GM21423 (cell line): ENCODE data around the gene MS4A7.
A peak's percentile ranks its signal among the peaks of the same experiment; 100 is the strongest.
"Not testable (repeated sequence)": the region's sequence is repeated elsewhere in the genome, so short reads cannot be mapped to it uniquely, and the experiment has no call there.

Source experiments
- ATAC-seq: cut with Tn5 transposase; IDR thresholded peaks from one replicate; pipeline ENCODE4 v1.9.1; 2021; ENCODE audit warnings: mild to moderate bottlenecking, moderate library complexity; ENCODE audit not compliant: unreplicated experiment

The MS4A7 gene, protein sequence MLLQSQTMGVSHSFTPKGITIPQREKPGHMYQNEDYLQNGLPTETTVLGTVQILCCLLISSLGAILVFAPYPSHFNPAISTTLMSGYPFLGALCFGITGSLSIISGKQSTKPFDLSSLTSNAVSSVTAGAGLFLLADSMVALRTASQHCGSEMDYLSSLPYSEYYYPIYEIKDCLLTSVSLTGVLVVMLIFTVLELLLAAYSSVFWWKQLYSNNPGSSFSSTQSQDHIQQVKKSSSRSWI

DNA sequence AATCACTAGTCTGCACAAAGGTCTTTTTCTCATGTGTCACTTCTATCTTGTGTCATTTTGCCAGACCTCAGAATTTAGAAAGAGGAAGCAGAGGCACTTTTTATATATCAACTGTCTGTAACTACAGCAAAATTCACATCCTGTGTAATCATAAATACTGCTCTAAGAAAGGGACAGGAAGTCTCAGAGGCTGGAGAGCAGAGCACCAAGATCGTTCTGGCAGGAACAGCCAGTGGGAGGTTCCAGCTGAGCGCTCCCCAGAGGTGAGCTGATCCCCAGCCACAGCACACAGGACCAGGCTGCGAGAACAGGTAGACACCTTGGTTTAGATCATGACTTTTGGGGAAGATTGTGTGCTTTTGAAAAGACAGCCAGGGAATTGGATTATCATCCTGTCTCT lies at the start of gene MS4A7:
MS4A7 (plus strand) TSS at position 179 of the 400 bp plus-strand sequence. CDS start 4,610 bp downstream, outside the sequence.
- peak; percentile 93 for ATAC-seq

DNA sequence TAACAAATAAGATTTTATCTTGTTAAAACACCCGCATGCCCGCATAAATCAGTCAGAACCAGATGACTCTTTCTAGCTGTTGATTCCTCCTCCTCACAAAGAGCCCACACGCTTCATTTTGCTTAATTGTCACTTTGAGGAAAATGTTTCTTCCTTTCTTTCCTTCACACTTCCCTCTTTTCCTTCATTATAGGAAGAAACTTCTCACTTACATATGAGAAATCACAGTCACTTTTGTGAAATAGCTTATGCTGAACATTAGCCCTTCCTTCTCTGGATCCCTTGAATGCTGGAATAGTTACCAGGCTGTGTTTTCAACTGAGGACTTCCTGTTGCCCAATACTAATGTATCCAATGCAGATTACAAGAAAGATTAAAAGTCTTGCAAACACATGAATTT lies 45.5 kb upstream of the MS4A7 start:
- no peak for ATAC-seq

DNA sequence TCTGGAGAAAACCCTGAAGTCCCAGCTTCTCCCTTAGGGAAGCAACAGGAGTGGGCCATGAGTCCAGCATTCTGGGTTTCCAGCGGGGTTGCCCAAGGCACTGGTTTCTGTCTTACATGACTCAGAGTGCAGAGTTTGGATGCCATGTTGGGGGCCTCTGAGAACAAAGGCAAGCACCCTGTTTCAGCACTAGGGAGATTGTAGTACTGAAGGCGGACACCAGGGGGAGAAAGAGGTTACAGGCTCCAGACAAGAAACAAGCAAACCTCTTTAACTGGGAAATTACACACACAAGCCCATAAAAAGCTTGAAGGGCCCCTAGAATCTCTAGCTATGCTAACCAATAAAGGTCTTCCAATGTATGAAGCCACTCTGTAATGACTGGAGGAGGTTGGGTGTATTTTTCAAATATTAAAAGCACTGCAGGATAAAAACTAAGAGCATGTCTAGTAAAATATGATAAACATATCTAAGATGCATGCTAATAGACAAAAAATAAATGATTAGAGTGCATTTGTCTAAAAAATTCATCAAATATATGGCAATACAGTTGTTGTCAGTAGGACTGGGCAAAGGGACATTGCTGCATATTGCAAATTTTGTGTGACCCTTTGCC lies 44.2 kb upstream of the MS4A7 start:
- ATAC-seq, result no peak

DNA sequence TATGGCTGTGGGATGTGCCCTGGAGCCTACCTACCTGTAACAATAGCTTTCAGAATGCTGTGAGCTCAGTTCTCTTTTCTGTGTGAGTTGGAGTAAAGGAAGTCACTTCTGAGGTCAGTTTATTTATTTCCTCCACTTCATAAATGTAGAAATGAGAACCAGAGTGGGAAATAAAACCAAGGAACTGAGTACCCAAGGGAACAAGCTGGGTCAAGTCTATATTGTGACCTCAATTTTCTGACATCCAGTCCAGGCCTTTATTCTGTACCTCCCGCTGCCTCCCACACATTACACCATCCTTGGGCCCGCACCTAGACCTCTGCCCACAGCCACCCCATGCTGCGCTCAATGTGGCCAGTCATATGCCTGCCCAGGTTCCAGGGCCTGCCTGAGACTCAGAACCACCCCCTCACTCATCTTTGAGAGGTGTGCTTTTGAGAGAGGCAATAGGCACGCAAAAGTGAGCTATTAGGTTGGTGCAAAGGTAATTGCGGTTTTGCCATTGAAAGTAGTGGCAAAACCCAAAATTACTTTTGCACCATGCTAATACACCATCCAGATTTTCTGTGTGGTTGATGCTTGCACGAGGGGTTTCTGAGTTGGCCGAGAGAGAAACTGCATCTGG lies 41.5 kb upstream of the MS4A7 start:
- no peak for ATAC-seq

DNA sequence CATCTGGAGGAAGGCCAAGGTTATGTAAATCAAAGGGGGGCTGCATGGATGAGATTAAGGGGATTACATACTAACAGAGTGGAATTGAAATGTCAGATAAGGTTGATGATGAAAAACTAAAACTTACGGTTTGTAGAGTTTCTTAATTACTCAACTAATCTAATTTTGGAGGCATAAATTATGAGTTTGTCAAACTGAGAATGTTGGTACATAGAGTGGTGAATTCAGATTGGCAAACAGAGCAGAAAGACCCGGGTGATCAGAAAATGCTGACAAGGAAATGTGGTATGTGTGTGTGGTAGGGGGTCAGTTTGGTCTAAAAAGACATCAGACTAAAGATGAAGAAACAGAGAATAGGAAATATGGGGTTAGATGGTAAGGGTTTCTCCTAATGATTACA lies 40.3 kb upstream of the MS4A7 start:
- ATAC-seq, result no peak

DNA sequence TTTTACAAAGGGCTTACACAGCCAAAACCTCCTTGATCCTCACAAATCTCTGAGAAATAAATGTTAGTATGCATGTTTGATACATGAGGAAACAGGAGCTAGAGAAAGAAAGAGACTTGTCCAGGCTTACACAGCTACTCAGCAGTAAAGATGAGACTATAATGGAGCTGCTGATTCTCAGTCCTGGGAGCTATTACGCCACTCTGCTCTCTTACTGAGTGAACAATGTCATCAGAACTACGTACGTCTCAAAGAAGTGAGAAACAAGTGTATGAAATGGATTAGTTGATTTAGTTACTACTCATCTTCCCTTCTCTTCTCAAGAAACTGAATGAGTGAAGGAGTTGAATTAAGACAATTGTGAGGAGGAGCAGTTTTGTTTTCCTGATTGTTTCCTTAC lies 39.0 kb upstream of the MS4A7 start:
- ATAC-seq, result no peak

DNA sequence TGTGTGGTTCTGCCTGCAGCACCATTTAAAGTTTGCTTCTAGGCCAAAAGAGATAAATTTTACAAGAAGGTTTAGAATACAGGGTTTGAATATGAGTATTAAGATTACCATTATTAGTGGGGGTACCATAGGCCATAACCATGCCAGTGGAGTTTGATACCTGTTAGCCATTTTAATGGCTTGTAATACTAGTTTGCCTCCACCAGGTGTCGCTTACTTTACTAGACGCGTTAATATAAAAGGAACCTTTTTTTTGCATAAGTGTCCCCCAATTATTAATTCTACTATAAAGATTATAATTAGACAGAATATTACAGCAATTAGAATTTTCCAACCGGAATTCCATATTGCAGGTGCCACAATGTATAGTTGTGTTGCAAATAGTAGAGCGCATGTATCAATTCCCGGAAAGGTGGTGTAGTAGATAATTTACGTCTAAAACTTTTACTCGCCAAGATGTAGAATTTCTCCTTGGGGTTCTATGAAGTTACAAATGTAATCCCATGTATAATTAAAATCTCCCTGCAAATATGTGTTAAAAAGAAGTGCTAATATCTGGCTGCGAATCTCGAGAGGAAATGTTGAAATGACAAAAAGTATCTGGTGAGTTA lies 35.1 kb upstream of the MS4A7 start:
- ATAC-seq, result no peak

DNA sequence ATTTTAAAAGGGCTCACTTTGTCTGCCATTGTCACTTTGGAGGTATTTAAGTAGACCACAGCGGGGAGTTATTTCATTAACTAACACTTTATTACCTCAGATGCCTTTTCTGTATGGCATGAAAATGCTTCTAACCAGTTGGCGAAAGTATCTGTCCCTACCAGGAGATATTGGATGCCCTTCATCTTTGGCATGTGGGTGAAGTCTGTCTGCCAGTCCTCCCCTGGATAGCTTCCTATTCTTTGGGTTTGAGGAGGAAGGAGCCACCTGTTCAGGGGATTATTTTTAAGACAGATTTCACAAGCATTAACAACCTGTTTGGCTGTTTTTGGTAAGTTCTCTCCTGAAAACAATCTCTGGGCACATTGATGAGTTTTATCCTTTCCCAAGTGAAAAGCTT lies 34.2 kb upstream of the MS4A7 start:
- ATAC-seq, result no peak

DNA sequence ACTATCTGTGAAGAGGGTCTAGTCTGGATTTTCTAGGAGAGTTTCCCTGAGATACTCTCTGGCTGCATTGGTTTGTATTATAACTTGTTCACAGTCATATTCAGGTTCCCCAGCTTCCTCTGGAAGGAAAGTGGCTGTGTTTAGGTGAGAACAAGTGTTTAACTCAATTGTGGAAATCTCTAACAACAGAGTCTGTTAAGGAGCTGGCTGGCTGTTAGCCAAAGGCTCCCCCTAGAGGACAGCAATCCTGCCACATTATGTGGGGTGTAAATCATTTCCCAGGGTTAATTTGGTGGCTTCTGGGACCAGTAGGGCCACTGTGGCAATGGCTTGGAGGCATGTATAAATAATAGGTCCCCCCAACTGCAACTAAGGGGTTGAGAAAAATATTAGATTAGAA lies 32.8 kb upstream of the MS4A7 start:
- no peak for ATAC-seq

DNA sequence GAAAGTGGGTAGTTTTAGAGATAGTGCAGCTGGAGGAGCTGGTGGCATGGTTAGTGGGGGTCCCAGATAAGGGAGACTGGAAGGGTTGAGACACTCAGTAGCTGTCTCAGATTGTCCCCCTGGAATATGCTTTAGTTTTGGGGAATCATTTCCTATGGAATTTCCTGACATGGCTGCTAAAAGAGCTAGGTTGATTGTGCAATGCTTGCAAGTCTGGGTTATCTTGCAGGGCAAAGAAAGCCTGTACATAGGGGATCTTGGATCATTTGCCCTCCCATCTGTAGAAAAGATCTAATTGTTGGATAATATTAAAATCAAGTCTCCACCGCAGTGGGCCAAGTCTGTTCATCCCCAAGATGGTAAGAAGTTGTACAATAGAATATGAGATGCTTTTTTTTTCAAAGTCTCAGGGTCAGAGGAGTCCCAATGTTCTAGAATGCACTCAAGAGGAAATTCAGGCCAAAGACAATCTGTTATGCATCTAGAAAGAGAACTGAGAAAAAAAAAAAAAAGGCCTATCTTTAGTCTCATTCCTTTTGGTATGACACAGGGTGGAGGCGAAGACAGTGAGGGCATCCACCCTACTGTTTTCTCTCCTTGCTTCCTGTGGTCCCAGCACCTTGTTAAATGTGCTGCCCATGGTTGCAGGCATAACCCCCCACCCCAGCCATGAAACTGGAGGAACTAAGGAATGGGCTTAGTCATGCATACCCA lies 31.1 kb upstream of the MS4A7 start:
- no peak for ATAC-seq

DNA sequence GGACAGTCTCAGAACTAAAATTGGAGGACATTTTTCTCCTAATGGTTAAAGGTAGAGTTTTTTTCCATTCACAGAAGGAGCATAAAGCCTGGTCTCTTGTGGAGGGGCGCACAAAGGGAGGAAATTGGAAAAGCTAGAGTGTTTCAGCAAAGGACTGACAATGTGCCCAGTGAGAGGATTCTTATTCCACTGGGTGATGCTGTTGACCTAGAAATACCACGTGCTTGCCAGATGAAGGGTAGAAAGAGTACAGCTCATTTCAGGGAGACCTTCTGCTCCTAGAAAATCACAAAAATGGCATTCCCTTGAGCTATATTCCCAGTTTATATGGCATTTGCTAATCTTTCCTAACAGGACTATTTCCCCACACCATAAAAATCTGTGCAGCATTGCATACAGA lies 30.2 kb upstream of the MS4A7 start:
- ATAC-seq, result no peak

DNA sequence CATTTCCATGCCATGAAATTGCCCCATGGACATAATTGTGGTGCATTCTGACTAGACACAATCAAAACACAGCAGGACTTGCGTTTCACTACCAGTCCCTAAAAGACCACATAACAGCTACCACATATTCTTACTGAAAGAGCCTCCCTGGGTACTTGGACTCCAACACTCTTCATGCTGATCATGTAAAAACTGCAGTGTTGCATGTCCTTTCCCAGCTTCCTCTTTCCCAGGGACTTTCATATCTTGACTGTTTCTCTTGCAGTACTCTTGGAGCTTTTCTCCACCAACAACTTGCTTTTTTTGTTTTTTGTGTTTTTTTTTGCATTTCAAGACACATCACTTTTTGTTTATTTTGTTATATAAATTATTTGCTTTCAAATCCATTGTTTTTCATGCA lies 28.3 kb upstream of the MS4A7 start:
- ATAC-seq, result no peak

DNA sequence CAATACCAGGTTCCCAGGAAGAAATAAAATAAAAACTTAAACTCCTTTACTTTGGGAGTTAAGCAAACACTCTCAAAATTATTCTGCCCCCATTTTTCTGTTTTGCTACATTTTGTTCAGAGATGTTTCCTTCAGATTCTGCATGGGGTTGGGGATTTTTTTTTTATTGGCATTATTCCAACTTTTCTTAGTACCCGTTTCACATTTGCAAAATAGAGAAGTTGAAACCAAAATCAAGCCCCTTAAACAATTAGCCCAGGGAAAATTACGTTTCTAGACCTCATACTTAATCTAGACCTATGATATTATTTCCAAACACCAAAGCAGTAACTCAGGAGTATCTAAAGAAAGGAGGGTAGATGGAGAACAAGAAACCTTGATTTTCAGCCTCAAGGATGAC lies 20.6 kb upstream of the MS4A7 start:
- no peak for ATAC-seq

DNA sequence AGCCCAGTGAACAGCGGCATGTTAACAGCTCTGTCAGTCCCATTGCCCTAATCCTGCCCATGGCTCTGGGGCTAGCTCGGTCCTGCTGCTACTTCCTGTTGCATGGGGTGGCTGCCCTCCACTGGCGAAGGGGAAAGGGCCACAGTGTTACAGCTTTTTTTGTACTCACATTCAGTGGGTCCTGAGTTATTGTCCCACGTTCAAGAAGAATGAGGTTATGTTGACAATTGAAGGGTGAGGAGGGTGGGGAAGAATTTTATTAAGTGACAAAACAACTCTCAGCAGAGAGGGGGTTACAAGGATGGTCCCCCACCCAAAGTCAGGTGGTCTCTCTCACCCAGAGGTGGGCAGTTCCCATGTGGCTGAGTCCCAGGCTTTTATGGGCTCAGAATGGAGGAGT lies 17.7 kb upstream of the MS4A7 start:
- ATAC-seq, result no peak

DNA sequence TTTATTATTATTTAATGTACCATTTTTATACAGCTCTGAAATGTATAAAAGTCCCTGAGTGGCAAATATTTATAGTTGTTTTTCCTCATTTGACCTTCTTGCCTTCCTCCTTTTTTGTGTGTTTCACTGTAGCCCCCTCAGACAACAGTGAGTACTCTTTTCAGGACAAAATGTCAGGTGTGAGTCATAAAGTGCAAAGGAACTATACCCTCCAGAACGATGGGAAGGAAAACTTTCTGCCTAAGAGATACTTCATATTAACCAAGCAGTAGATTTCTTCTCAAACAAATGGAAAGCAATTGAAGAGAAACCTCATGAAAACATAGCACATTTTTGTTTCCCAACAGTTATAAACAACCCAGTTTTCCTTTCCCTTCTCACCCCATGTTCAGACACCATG lies 16.1 kb upstream of the MS4A7 start:
- ATAC-seq, result no peak

DNA sequence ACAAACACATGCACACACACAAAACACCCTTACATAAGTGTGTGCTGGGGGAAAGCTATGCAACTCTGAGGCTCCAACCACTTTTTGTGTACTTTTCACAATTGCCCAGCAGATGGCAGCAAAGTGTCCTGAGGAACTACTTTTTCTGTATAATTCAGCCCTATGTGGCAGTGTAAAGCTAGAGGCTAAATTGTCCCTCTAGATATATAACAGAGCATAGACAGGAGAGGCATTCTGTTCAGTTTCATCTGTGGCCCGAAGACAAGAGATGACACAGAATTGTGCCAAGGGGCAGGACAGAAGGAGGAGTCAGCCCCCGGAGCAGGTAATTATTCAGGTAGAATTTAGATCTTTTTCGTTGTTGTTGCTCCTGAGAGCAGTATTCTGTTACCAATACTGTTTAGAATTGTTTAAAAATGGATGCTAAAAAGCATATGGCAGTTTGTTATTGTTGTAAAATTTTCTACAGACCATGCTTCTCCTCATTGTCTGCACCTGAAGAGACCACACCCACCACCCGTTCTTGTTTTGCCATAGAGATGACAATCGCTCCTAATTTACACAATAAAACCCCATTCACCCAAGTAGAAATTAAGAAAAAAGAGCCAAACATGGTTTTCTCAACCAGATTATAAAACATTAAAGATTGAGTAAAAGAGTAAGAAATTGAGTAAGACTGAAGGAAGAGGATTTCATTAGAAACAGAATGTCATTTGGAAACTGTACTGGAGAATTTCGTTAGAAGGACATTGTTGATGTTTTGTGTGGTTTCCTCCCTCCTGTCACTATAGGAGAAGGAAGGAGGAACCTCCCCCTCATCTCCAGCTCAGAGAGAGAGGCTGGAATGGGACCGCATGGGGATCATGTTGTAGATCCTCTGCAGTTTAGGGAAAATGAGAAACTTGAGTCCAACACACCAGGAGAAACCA lies 14.5 kb upstream of the MS4A7 start:
- no peak for ATAC-seq

DNA sequence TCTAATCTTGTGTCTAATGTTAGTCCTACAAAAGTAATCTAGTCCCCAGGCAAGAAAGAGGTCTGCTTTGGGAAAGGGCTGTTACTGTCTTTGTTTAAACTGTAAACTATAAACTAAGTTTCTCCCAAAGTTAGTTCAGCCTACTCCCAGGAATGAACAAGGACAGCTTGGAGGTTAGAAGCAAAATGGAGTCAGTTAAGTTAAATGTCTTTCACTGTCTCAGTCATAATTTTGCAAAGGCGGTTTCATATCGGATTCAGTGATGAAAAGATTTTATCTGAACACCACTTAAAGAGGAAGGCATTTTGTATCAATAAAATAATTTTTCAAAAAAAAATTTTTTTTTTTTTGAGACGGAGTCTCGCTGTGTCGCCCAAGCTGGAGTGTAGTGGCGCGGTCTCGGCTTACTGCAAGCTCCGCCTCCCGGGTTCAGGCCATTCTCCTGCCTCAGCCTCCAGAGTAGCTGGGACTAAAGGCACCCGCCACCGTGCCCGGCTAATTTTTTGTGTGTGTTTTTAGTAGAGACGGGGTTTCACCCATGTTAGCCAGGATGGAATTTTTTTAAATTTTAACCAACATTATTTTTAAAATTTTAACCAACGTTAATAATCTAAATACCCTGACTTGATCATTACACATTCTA lies 11.9 kb upstream of the MS4A7 start:
- not testable (repeated sequence) for ATAC-seq

DNA sequence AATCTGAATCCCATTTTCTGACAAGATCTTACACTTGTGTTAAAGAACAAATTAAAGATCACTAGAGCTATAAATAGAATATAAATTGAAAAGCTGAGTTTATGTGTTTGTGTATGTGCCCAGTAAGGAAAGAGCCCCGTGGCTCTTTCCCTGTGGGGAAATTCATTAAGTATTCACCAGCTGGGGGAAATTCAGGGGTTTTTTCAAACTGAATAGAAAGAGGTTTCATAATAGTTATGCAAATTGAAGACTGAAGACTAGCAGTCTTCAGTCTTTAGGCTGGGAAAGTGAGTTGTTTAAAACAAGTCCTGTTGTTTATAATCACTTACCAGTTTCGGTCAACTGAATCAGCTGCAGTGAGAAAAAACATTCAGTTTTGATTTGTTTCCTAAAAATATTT lies 11.3 kb upstream of the MS4A7 start:
- peak; percentile 83 for ATAC-seq

DNA sequence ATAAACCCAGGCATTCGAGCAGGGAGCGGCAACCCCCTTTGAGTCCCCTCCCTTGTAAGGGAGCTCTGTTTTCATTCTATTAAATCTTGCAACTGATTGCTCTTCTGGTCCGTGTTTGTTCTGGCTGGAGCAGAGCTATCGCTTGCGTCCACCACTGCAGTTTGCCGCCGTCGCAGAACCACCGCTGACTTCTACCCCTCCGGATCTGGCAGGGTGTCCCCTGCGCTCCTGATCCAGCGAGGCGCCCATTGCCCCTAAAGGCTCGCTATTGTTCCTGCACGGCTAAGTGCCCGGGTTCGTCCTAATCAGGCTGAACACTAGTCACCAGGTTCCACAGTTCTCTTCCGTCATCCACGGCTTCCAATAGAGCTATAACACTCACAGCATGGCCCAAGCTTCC lies 10.4 kb upstream of the MS4A7 start:
- ATAC-seq, result no peak

DNA sequence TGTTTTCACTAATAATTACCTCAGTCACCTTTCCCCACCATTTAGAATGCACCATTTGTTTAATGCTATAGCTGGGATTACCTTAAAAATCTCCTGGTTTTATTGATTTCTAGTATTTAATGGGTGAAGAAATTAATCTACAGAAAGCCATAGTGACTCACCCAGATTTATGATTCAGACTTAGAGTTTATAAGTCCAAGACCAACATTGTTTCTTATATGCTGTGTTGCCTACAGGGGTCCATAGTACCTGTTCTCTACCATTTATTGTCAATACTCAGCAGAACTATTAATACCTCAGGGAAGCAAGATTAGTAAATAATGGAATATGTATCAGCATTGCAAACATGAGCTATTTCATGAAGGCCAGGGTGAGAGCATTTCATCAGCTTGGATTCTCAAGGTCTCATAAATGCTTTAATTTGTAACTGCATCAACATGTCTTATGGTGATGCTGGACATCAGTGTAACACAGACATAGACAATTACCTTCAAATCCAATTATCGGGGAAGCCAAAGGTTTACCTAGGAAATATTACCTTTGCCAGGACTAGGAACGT lies 8.0 kb upstream of the MS4A7 start:
- ATAC-seq, result no peak
